GM12878 (cell line): ENCODE results near the gene OR5D16. TPM values are rescaled to one million over a fixed set of nuclear protein-coding genes. Genes with fewer than 3 reads are reported as not detected.

Experiments
- ATAC-seq: fragments of 200-7000 bp; cut with Tn5 transposase; 3 replicates; pipeline ENCODE4 v1.9.1; 2020; ENCODE audit warnings: mild to moderate bottlenecking, moderate library complexity
- BruUV-seq: library from RNA; stranded (reverse); fragments of 400-500 nt; replicated peaks from 2 replicates; lab custom pipeline; 2021; lab: Mats Ljungman, UMichigan
- CTCF ChIA-PET: fragments of 300-600 bp; sonication (Branson Sonifier 250); formaldehyde crosslinking; extraction: SDS; loops from one replicate; lab custom pipeline; 2021; ENCODE audit warnings: inconsistent platforms; lab: Yijun Ruan, JAX
- POLR2A ChIA-PET: fragments of 350-600 bp; formaldehyde crosslinking; extraction: SDS; loops from one replicate; lab custom pipeline; 2021; ENCODE audit warnings: inconsistent platforms; lab: Charles Lee
- RAD21 ChIA-PET: fragments of 300-600 bp; sonication (Branson Sonifier 250); formaldehyde crosslinking; loops from one replicate; lab custom pipeline; 2023; ENCODE audit warnings: antibody characterized with exemption; ENCODE audit not compliant: unreplicated experiment; lab: Charles Lee
- SMC1A ChIA-PET: fragments of 300-600 bp; sonication (Branson Sonifier 250); formaldehyde crosslinking; loops from one replicate; lab custom pipeline; 2023; ENCODE audit not compliant: unreplicated experiment, uncharacterized antibody; lab: Charles Lee
- DNase-seq: peaks from one replicate; pipeline ENCODE4 v3.0.0-alpha.2; 2011; ENCODE audit warnings: low read depth, low spot score
- FAIRE-seq: peaks from 3 replicates; lab custom pipeline; 2011; peaks lifted over from hg19 to GRCh38; lab: Jason Lieb, UNC
- H2AFZ ChIP-seq: 2 replicates; pipeline ENCODE4 v1.6.0; 2011; ENCODE audit warnings: low read depth, low read length, control low read depth; ENCODE audit not compliant: control insufficient read depth
- H3K27ac ChIP-seq: 2 replicates; pipeline ENCODE4 v1.5.1; 2011; ENCODE audit warnings: control low read depth; ENCODE audit not compliant: control insufficient read depth, insufficient read depth
- H3K27me3 ChIP-seq, 2 experiments: replicated peaks in 1 of 2; 2 replicates each; pipeline versions ENCODE4 v1.6.0 to v1.6.1; 2011; ENCODE audit warnings: low read length in 1 of 2; ENCODE audit not compliant: control insufficient read depth in 2 of 2, insufficient read depth in 2 of 2
- H3K36me3 ChIP-seq, 2 experiments: 2 replicates each; pipeline ENCODE4 v1.5.1; 2011; ENCODE audit warnings: low read length in 1 of 2; ENCODE audit not compliant: control insufficient read depth in 2 of 2, insufficient read depth in 2 of 2
- H3K4me1 ChIP-seq: 2 replicates; pipeline ENCODE4 v1.6.1; 2011; ENCODE audit warnings: mild to moderate bottlenecking, low read length, moderate library complexity, mixed read lengths; ENCODE audit not compliant: control insufficient read depth, insufficient read depth
- H3K4me2 ChIP-seq: 2 replicates; pipeline ENCODE4 v1.6.0; 2011; ENCODE audit warnings: control low read depth; ENCODE audit not compliant: control insufficient read depth, insufficient read depth
- H3K4me3 ChIP-seq: fragments of 200-600 bp; sonication (generic); 2 replicates; pipeline ENCODE4 v1.5.1; 2016
- H3K79me2 ChIP-seq: 2 replicates; pipeline ENCODE4 v1.6.0; 2011; ENCODE audit warnings: low read length; ENCODE audit not compliant: control insufficient read depth, insufficient read depth
- H3K9ac ChIP-seq: 2 replicates; pipeline ENCODE4 v1.8.0; 2011; ENCODE audit warnings: low read length, control low read depth, mixed read lengths; ENCODE audit not compliant: control insufficient read depth, insufficient read depth
- H3K9me3 ChIP-seq: replicated peaks from 3 replicates; pipeline ENCODE4 v1.5.1; 2011; ENCODE audit warnings: mild to moderate bottlenecking, low read length; ENCODE audit not compliant: control insufficient read depth, insufficient read depth
- H4K20me1 ChIP-seq: 2 replicates; pipeline ENCODE4 v1.6.0; 2011; ENCODE audit not compliant: control insufficient read depth, insufficient read depth
- CBFB ChIP-seq: IDR thresholded peaks from 2 replicates; pipeline ENCODE4 v1.6.1; 2016; ENCODE audit warnings: antibody characterized with exemption, low read depth
- CEBPB ChIP-seq, 2 experiments: fragments of 150-350 bp in 1 of 2; IDR thresholded peaks; 2 replicates each; pipeline ENCODE4 v1.6.1; 2012 to 2014; ENCODE audit warnings: low read depth in 2 of 2, low read length in 2 of 2, borderline replicate concordance in 1 of 2, inconsistent platforms in 1 of 2
- DPF2 ChIP-seq: fragments of 450-650 bp; IDR thresholded peaks from 2 replicates; pipeline ENCODE4 v1.6.1; 2017; ENCODE audit warnings: mild to moderate bottlenecking
- HCFC1 ChIP-seq: fragments of 150-350 bp; IDR thresholded peaks from 2 replicates; pipeline ENCODE4 v1.6.1; 2014; ENCODE audit warnings: low read length
- IKZF2 ChIP-seq, 2 experiments: fragments of 450-650 bp; IDR thresholded peaks; 2 replicates each; pipeline ENCODE4 v1.6.1; 2017; ENCODE audit warnings: mild to moderate bottlenecking in 2 of 2, moderate library complexity in 2 of 2
- MTA3 ChIP-seq: IDR thresholded peaks from 2 replicates; pipeline ENCODE4 v1.6.1; 2012; ENCODE audit warnings: low read length, inconsistent platforms, borderline replicate concordance
- MYC ChIP-seq: IDR thresholded peaks from 2 replicates; pipeline ENCODE4 v1.6.1; 2011; ENCODE audit warnings: mild to moderate bottlenecking, low read length, moderate library complexity, inconsistent platforms; ENCODE audit not compliant: insufficient read depth, insufficient replicate concordance, insufficient read length, severe bottlenecking
- NFYB ChIP-seq: IDR thresholded peaks from 2 replicates; pipeline ENCODE4 v1.6.1; 2011; ENCODE audit warnings: low read depth, mild to moderate bottlenecking, low read length, improper control_type of control experiment, moderate library complexity; ENCODE audit not compliant: insufficient read depth
- NR2C2 ChIP-seq: IDR thresholded peaks from 2 replicates; pipeline ENCODE4 v1.6.1; 2011; ENCODE audit warnings: borderline replicate concordance, low read depth; ENCODE audit not compliant: control insufficient read depth, insufficient read length
- RFX5 ChIP-seq: IDR thresholded peaks from 2 replicates; pipeline ENCODE4 v1.6.1; 2011; ENCODE audit warnings: low read depth, low read length, improper control_type of control experiment
- SIN3A ChIP-seq: IDR thresholded peaks from 2 replicates; pipeline ENCODE4 v1.6.1; 2012; ENCODE audit warnings: low read depth, low read length, improper control_type of control experiment
- SMC3 ChIP-seq: IDR thresholded peaks from 2 replicates; pipeline ENCODE4 v1.6.1; 2011; ENCODE audit warnings: low read length, improper control_type of control experiment, borderline replicate concordance
- SUPT20H ChIP-seq: IDR thresholded peaks from 2 replicates; pipeline ENCODE4 v1.6.1; 2011; ENCODE audit warnings: low read depth, mild to moderate bottlenecking, low read length, moderate library complexity, borderline replicate concordance; ENCODE audit not compliant: control insufficient read depth
- TAF1 ChIP-seq: IDR thresholded peaks from 2 replicates; pipeline ENCODE4 v1.6.1; 2011; ENCODE audit warnings: mild to moderate bottlenecking, low read depth, low read length, borderline replicate concordance
- TBL1XR1 ChIP-seq: IDR thresholded peaks from 2 replicates; pipeline ENCODE4 v1.6.1; 2012; ENCODE audit warnings: low read depth, low read length, improper control_type of control experiment
- in situ Hi-C: fragments of 300-500 bp; cut with MboI; formaldehyde crosslinking; loops from 9 replicates; pipeline ENCODE4 v1.14.3; 2018; ENCODE audit warnings: mixed read lengths
- intact Hi-C: fragments of 100-400 bp; cut with micrococcal nuclease; formaldehyde crosslinking; loops from one replicate; pipeline ENCODE4 v1.14.2; 2022; ENCODE audit not compliant: unreplicated experiment
- polyA plus RNA-seq, 11 experiments: library from polyadenylated mRNA; depleted of rRNA in 4 of 11; unstranded in 6 of 11; stranded (reverse) in 5 of 11; fragments of >200 nt; fragmentation: Nextera tagmentation in 4 of 11; fragmentation: Illumina TruSeq in 1 of 11; extraction: Ambion mirVana in 4 of 11; extraction: Trizol in 1 of 11; gene quantifications; 1 replicate in 1 of 11; 2 replicates in 10 of 11; pipeline versions ENCODE4 v1.2.1 to v1.2.3, GENCODE V29; 2011 to 2016; ENCODE audit warnings: inconsistent platforms in 2 of 11, missing spikeins in 2 of 11, low read depth in 1 of 11
- total RNA-seq, 4 experiments: library from RNA; depleted of rRNA in 3 of 4; stranded (reverse); fragments of >200 nt in 3 of 4; fragmentation: Illumina TruSeq in 1 of 4; extraction: Trizol in 1 of 4; gene quantifications; 2 replicates each; pipeline versions ENCODE4 v1.2.1 to v1.2.3, GENCODE V29; 2013 to 2021
- TF ChIP-seq, protein P1 (sequence below): fragments of 450-650 bp; IDR thresholded peaks from 2 replicates; pipeline ENCODE4 v1.6.1; 2017; ENCODE audit warnings: antibody characterized with exemption, mild to moderate bottlenecking, moderate library complexity
- TF ChIP-seq, protein P2 (sequence below): fragments of 450-650 bp; IDR thresholded peaks from 2 replicates; pipeline ENCODE4 v1.6.1; 2017; ENCODE audit warnings: mild to moderate bottlenecking, moderate library complexity

OR5D16 gene
- total and polyA plus RNA-seq, 10 of the 15 experiments (the other 5 are each of a cell fraction or from before 2014, with no cell fraction given): not detected

DNA sequence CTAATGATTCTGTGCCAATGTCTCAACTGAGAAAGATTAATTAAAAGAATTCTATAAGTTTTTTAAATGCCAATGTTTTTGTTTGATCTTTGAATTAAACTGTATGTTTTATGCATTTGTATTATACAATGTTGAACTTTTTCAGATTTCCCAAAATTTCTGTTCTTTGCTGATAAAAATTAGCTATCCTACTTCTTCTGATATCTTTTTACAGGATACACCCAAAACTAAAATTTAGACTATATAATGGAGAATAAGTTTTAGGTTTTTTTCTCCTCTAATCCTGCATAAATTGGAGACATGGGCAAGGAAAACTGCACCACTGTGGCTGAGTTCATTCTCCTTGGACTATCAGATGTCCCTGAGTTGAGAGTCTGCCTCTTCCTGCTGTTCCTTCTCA, 11.6 kb upstream of the OR5D16 start, which contains the start of gene OR5L2:
Gene OR5L2, plus strand, starts transcription at position 301 of the 400 bp plus-strand sequence. Its CDS starts 0 bp downstream, at position 301.
- ATAC-seq: no peak
- Histone ChIP-seq H3K79me2 (no peaks in the 10 kb centered on the region), H3K4me3 (no peak within 1 kb of the TSS), H3K4me1 (no peaks in the 10 kb centered on the region), H3K27ac (no peak within 1 kb of the TSS), H2AFZ (no peak within 1 kb of the TSS), H3K36me3 (no peaks in the 10 kb centered on the region), H3K27me3 (no peaks in the 10 kb centered on the region), H4K20me1 (no peaks in the 10 kb centered on the region), H3K9ac (no peak within 1 kb of the TSS), H3K9me3 (no peaks in the 10 kb centered on the region), H3K4me2 (no peak within 1 kb of the TSS)
- ChIA-PET POLR2A (no interaction called here), SMC1A (no interaction called here), RAD21 (no interaction called here), CTCF (no interaction called here)
- intact Hi-C loops (no loop called here), in situ Hi-C loops (no loop called here)
- BruUV-seq: no TSS peak
- TF ChIP-seq, protein P1, sequence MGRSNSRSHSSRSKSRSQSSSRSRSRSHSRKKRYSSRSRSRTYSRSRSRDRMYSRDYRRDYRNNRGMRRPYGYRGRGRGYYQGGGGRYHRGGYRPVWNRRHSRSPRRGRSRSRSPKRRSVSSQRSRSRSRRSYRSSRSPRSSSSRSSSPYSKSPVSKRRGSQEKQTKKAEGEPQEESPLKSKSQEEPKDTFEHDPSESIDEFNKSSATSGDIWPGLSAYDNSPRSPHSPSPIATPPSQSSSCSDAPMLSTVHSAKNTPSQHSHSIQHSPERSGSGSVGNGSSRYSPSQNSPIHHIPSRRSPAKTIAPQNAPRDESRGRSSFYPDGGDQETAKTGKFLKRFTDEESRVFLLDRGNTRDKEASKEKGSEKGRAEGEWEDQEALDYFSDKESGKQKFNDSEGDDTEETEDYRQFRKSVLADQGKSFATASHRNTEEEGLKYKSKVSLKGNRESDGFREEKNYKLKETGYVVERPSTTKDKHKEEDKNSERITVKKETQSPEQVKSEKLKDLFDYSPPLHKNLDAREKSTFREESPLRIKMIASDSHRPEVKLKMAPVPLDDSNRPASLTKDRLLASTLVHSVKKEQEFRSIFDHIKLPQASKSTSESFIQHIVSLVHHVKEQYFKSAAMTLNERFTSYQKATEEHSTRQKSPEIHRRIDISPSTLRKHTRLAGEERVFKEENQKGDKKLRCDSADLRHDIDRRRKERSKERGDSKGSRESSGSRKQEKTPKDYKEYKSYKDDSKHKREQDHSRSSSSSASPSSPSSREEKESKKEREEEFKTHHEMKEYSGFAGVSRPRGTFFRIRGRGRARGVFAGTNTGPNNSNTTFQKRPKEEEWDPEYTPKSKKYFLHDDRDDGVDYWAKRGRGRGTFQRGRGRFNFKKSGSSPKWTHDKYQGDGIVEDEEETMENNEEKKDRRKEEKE: no peak
- TF ChIP-seq TAF1 (no peak), NR2C2 (no peak), IKZF2 (IDR thresholded peaks at IDR 0.05) (no peak), MTA3 (no peak), RFX5 (no peak), NFYB (no peak), SUPT20H (no peak), HCFC1 (no peak), SIN3A (no peak), TBL1XR1 (no peak), DPF2 (no peak), MYC (no peak), SMC3 (no peak), CEBPB (IDR thresholded peaks at IDR 0.05; ENCODE audit: borderline replicate concordance in 1 of 2, low read depth in 2 of 2, low read length in 2 of 2) (no peak), CBFB (no peak)
- TF ChIP-seq, protein P2, sequence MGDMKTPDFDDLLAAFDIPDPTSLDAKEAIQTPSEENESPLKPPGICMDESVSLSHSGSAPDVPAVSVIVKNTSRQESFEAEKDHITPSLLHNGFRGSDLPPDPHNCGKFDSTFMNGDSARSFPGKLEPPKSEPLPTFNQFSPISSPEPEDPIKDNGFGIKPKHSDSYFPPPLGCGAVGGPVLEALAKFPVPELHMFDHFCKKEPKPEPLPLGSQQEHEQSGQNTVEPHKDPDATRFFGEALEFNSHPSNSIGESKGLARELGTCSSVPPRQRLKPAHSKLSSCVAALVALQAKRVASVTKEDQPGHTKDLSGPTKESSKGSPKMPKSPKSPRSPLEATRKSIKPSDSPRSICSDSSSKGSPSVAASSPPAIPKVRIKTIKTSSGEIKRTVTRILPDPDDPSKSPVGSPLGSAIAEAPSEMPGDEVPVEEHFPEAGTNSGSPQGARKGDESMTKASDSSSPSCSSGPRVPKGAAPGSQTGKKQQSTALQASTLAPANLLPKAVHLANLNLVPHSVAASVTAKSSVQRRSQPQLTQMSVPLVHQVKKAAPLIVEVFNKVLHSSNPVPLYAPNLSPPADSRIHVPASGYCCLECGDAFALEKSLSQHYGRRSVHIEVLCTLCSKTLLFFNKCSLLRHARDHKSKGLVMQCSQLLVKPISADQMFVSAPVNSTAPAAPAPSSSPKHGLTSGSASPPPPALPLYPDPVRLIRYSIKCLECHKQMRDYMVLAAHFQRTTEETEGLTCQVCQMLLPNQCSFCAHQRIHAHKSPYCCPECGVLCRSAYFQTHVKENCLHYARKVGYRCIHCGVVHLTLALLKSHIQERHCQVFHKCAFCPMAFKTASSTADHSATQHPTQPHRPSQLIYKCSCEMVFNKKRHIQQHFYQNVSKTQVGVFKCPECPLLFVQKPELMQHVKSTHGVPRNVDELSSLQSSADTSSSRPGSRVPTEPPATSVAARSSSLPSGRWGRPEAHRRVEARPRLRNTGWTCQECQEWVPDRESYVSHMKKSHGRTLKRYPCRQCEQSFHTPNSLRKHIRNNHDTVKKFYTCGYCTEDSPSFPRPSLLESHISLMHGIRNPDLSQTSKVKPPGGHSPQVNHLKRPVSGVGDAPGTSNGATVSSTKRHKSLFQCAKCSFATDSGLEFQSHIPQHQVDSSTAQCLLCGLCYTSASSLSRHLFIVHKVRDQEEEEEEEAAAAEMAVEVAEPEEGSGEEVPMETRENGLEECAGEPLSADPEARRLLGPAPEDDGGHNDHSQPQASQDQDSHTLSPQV: no peak
- FAIRE-seq: no peak
- no peak for DNase-seq
